A172 (cell line): ENCODE data around the gene PDK1. TPM values are rescaled to one million over a fixed set of nuclear protein-coding genes. Genes with fewer than 3 reads are reported as not detected.
"Not testable (repeated sequence)": the region's sequence is repeated elsewhere in the genome, so short reads cannot be mapped to it uniquely, and the experiment has no call there.

ENCODE experiments used
- DNase-seq: peaks from one replicate; pipeline ENCODE4 v3.0.0-alpha.2; 2015; ENCODE audit warnings: low spot score
- total RNA-seq: library from RNA; depleted of rRNA; stranded (reverse); fragments of >200 nt; shearing (Covaris generic); gene quantifications from 2 replicates; pipeline ENCODE4 v1.2.3, GENCODE V29; 2014; rRNA removed

PDK1 gene
- total RNA-seq, result 6.0 and 9.4 TPM in 2 replicates

GRCh38 chr2:172555522-172556283 lies at the start of gene PDK1:
Gene PDK1, plus strand, starts transcription at chr2:172556090. Its CDS starts 61 bp downstream, at chr2:172556151.
- peak; percentile 71 for DNase-seq

- no peak for DNase-seq
Measured at GRCh38 chr2:172507199-172507598, 48.7 kb upstream of the PDK1 start.

DNA sequence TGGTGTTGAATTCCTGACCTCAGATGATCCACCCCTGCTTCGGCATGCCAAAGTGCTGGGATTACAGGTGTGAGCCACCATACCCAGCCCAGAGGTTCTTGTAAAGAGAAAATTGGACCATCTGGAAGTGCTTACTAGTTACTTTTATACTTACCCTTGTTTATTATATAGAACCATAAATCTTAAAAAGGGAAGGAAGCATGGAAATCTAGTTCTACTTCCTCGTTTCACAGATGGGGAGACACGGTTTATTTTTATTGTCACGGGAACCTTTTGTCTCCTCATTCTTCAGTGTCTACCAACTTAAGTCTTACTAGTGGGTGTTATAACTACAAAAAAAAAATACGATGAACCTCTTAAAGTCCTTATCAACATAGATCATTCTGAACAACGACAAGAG lies 45.8 kb upstream of the PDK1 start:
- no peak for DNase-seq

DNA sequence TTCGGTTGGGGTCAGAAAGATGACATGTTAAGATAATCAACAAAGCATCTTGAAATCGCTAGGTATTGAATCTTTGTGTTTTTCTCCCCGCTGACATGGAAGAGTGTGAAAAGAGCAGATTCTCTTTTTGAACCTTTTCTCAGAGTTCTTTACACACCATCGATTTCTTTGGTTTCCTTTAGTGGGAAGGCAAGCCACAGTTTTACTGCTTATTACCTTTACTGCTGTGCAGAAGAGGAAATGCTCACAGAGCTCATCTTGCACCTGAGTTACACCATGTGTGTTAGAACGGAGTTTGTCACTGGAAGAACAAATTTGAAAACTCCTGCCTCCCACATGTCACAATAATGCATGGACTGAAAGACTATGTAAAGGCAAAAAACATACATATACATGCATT lies 45.3 kb upstream of the PDK1 start:
- no peak for DNase-seq

- no peak for DNase-seq
Measured at GRCh38 chr2:172512810-172513523, 42.9 kb upstream of the PDK1 start.

DNA sequence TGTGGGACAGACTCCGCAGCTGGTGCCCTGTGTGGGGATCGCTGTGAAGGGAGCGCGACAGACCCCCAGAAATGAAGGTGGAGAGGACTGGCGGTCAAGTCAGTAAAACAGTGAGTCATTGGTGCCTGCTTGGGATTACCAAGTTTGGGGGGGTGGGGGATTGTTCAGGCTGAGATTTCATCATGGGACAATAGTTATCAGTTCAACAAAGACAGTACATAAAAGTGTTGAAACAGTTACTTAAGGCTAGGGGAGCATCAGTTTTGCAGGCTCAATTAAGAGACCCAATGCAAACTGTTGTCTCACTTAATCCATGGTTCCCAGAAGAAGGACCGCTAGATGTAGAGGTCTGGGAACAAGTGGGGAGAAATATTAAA lies 42.4 kb upstream of the PDK1 start:
- DNase-seq, result no peak

DNA sequence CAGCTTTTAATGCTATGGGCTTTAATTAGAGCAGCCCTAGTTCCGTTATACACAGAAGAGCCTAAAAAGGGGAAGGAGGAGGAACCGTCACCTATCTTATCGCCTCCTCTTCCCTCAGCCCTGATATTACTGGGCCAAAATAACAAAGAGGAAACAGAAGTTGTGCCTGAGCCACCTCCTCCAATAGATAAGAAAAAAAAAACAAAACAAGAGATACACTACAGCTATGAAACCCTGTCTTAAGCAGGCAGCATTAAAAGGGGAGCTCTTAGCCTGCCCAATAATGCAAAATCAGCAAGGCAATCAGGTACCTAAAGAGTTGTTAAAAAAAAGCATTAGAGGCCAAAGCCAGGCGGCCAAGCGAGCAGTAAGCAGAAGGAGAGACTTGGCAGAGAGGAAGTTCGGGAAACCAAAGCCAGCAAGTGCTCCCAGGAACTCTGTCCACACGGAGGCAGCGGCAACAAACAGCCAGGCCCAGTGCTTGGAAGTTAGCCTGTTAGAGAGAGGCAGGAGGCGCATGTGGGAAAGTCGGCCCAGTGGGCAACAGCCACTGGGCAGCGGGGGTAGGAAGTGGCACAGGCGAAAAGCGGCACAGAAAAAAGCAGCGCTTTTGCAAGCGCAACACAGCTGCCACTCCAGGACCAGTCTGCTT lies 41.8 kb upstream of the PDK1 start:
- no peak for DNase-seq

GRCh38 chr2:172516299-172516698 lies 39.6 kb upstream of the PDK1 start:
- peak; percentile 30 for DNase-seq

DNA sequence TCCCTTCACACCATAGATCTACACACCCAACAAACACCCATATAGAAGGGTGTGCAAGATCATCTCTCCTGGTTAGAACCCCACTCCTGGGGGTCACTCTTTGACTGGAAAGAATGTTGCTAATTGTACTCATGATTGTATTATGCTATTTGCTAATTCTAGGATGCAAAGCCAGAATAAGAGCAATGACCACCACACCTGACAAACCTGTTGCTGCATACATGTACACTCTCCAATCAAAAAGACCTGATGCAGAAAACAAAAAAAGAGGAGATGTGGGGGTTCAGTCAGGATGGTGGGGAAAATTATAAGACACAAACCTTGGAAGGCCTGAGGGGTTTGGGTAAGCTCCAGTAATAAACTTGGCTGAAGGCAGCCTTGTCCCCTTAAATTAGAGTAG lies 36.9 kb upstream of the PDK1 start:
- no peak for DNase-seq

DNA sequence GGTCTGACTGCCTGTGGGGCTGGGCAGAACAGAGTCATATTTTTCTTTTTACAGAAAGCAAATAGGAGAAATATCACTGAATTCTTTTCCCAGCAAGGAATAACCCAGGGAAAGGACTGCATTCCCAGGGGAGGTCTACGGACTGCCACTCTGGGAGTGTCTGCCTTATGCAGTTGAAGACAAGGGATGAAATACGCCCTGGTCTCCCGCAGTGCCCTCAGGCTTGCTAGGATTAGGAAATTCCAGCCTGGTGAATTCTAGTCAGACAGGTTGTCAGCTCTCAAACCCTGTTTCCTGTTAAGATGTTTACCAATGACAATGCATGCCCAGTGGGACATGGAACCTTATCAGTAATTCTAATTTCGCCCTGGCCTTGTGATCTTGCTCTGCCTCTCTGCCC lies 30.3 kb upstream of the PDK1 start:
- no peak for DNase-seq

- no peak for DNase-seq
Measured at GRCh38 chr2:172531309-172531708, 24.6 kb upstream of the PDK1 start.

GRCh38 chr2:172532461-172532860 lies 23.4 kb upstream of the PDK1 start:
- DNase-seq, result not testable (repeated sequence)

DNA sequence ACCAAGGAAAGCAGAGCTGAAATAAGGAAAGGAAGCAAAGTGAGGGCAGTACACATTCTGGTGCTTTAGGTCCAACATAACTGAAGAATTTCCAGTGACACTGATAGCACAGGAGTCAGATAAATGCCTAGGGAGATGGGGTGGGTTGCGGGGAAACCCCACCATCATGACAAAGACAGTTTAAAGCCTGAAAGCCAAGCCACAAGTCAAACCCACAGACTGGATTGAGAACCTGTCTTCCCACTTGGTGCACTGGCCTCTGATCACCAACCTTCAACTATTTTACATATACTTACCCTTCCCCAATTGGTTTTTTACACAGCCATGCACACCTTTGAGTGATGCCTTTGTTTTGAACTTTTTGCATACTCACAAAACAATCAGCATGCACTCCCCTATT lies 22.2 kb upstream of the PDK1 start:
- no peak for DNase-seq

GRCh38 chr2:172535119-172535518 lies 20.8 kb upstream of the PDK1 start:
- DNase-seq, result no peak

DNA sequence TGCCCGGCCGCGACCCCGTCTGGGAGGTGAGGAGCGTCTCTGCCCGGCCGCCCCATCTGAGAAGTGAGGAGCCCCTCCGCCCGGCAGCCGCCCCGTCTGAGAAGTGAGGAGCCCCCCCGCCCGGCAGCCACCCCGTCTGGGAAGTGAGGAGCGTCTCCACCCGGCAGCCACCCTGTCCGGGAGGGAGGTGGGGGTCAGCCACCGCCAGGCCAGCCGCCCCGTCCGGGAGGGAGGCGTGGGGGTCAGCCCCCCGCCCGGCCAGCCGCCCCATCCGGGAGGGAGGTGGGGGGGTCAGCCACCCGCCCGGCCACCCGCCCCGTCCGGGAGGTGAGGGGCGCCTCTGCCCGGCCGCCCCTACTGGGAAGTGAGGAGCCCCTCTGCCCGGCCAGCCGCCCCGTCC lies 18.0 kb upstream of the PDK1 start:
- DNase-seq, result not testable (repeated sequence)

DNA sequence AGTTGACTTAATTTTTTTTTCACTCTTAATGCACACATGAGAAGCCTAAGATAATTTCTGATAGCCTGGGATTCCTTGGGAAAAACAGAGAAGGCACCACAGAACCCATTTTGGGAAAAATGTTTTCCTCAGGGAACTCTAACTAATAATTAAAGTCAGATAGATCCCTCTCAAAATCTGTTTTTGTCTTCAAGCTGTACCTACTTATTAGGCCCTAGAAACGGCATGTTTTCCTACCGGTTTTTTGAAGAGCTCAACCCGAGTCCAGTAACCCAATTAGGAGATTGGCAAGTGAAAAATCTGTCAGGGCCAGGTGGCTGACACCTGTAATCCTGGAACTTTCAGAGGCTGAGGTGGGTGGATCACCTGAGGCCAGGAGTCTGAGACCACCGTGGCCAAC lies 16.1 kb upstream of the PDK1 start:
- DNase-seq, result no peak

- DNase-seq, result no peak
Measured at GRCh38 chr2:172540421-172540820, 15.5 kb upstream of the PDK1 start.

- no peak for DNase-seq
Measured at GRCh38 chr2:172545408-172546075, 10.3 kb upstream of the PDK1 start.

DNA sequence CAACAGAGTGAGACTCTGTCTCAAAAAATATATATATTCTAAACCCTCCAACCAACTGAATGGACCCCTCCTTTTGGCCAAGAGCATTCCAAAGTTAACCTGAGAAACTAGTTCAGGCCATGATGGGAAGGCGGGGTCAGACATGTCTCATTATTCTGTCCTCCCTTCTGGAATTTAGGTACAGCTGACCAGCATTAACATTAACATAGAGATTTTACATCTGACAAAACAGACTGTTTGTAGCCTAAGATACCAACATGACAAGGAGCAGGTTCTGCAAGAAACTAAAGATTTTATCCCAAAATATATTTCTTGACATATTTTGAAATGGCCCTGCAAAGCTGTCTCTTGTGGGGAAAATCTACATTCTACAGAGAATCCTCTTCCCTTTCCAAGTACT lies 6.8 kb upstream of the PDK1 start:
- no peak for DNase-seq

- DNase-seq, result not testable (repeated sequence)
Measured at GRCh38 chr2:172549802-172550201, 6.1 kb upstream of the PDK1 start.

DNA sequence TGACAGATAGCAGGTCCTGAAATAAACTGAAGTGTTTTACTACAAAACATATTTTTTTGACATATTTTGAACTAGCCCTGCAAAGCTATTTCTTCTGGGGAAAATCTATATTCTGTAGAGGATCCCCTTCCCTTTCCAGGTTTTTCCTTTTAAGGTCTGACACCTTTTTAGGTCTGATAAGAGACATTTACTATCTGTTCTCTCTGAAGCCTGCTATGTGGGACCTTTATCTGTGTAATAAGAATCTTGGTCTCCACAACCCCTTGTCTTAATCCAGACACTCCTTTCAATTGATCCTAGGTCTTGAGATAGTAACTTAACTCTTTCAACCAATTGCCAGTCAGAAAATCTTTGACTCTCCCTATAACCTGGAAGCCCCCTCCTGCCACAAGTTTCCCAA lies 5.5 kb upstream of the PDK1 start:
- no peak for DNase-seq

GRCh38 chr2:172551271-172551670 lies 4.6 kb upstream of the PDK1 start:
- DNase-seq, result no peak
